GM15510 (cell line): ENCODE measurements around the gene C7orf57.

Experiments
- POLR2A ChIP-seq: IDR thresholded peaks from 3 replicates; pipeline ENCODE4 v1.6.1; 2011; ENCODE audit warnings: borderline replicate concordance; ENCODE audit not compliant: insufficient read length; ENCODE audit errors: extremely low read depth

Gene C7orf57

GRCh38 chr7:48108959-48109847 lies 73.9 kb downstream of the C7orf57 start:
- no peak for TF ChIP-seq POLR2A

- TF ChIP-seq POLR2A, result no peak
Observed at GRCh38 chr7:48109848-48110663, 74.7 kb downstream of the C7orf57 start.

- no peak for TF ChIP-seq POLR2A
Observed at GRCh38 chr7:48110868-48111267, 75.5 kb downstream of the C7orf57 start.
